ENCODE data around the gene DDA1.

DDA1 gene

GRCh38 chr19:17336872-17337674, 27.7 kb downstream of the DDA1 start, which contains the start of gene GTPBP3:
Gene GTPBP3 (plus strand): TSS chr19:17337553. CDS start chr19:17337612, 59 bp downstream.
- DNase-seq (ENCODE audit: low read depth): peak; percentile 99
- TF ChIP-seq CTCF (IDR thresholded peaks at IDR 0.05; ENCODE audit: insufficient read depth, low read depth, low read length, missing control alignments): no peak
- peak within 1 kb of the TSS; percentile 92 for H3K4me3 ChIP-seq (ENCODE audit: low read length)

- TF ChIP-seq CTCF (IDR thresholded peaks at IDR 0.05; ENCODE audit: insufficient read depth, low read depth, low read length, missing control alignments): no peak
- peak overlapping the region; percentile 92 for H3K4me3 ChIP-seq (ENCODE audit: low read length)
- DNase-seq (ENCODE audit: low read depth): peak; percentile 31
Measured at GRCh38 chr19:17337675-17338432, 28.5 kb downstream of the DDA1 start.

- peak overlapping the region; percentile 92 for H3K4me3 ChIP-seq (ENCODE audit: low read length)
- no peak for TF ChIP-seq CTCF (IDR thresholded peaks at IDR 0.05; ENCODE audit: insufficient read depth, low read depth, low read length, missing control alignments)
- DNase-seq (ENCODE audit: low read depth): no peak
Measured at GRCh38 chr19:17338433-17339078, 29.2 kb downstream of the DDA1 start.

GRCh38 chr19:17339088-17339741, 29.9 kb downstream of the DDA1 start:
- peak; percentile 25 for DNase-seq (ENCODE audit: low read depth)
- TF ChIP-seq CTCF (IDR thresholded peaks at IDR 0.05; ENCODE audit: insufficient read depth, low read depth, low read length, missing control alignments): no peak
- no peak overlapping the region for H3K4me3 ChIP-seq (ENCODE audit: low read length)

- DNase-seq (ENCODE audit: low read depth): peak; percentile 29
- TF ChIP-seq CTCF (IDR thresholded peaks at IDR 0.05; ENCODE audit: insufficient read depth, low read depth, low read length, missing control alignments): no peak
- no peak overlapping the region for H3K4me3 ChIP-seq (ENCODE audit: low read length)
Measured at GRCh38 chr19:17340302-17340870, 31.0 kb downstream of the DDA1 start.

GRCh38 chr19:17340871-17341357, 31.6 kb downstream of the DDA1 start:
- no peak for DNase-seq (ENCODE audit: low read depth)
- no peak overlapping the region for H3K4me3 ChIP-seq (ENCODE audit: low read length)
- TF ChIP-seq CTCF (IDR thresholded peaks at IDR 0.05; ENCODE audit: insufficient read depth, low read depth, low read length, missing control alignments): no peak

Measured in epithelial cell of esophagus (primary cell).